Measurements from ENCODE around the gene ADTRP. TPM values are rescaled to one million over a fixed set of nuclear protein-coding genes. Genes with fewer than 3 reads are reported as not detected.

Gene ADTRP
- total RNA-seq, 2 experiments from 2014 or later = 20.0 to 21.9 TPM

DNA sequence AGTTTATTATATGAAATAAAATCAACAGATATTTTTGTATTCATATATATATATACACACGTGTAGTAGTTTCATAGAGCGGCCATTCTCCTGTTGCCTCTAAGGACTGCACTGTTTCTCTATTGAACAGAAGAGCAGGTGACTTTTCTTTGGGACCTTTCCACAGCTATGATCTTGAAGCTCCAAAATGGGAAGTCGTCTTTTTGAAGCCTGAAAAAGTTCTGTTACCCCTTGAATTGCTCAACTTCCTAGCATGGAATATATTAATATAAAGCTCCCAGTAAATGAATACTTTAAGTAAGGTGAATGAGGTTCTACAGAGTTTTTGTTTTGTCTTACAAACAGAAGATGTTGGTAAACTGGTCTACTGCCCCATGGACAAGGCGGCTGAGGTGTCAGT lies 42.2 kb upstream of the ADTRP start:
- H3K36me3 Mint-ChIP-seq (ENCODE audit: low read depth) = no peaks in the 10 kb centered on the region
- no peak overlapping the region for H3K27ac Mint-ChIP-seq
- TF ChIP-seq, protein P1, sequence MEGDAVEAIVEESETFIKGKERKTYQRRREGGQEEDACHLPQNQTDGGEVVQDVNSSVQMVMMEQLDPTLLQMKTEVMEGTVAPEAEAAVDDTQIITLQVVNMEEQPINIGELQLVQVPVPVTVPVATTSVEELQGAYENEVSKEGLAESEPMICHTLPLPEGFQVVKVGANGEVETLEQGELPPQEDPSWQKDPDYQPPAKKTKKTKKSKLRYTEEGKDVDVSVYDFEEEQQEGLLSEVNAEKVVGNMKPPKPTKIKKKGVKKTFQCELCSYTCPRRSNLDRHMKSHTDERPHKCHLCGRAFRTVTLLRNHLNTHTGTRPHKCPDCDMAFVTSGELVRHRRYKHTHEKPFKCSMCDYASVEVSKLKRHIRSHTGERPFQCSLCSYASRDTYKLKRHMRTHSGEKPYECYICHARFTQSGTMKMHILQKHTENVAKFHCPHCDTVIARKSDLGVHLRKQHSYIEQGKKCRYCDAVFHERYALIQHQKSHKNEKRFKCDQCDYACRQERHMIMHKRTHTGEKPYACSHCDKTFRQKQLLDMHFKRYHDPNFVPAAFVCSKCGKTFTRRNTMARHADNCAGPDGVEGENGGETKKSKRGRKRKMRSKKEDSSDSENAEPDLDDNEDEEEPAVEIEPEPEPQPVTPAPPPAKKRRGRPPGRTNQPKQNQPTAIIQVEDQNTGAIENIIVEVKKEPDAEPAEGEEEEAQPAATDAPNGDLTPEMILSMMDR (IDR thresholded peaks at IDR 0.05) = no peak
- peaks cover 9% of the 10 kb centered on the region for H3K4me1 Mint-ChIP-seq (ENCODE audit: low read depth)
- H3K27me3 Mint-ChIP-seq = no peaks in the 10 kb centered on the region
- DNase-seq (no peak), ATAC-seq (no peak)
- peaks cover 3% of the 10 kb centered on the region for H3K9me3 Mint-ChIP-seq
- H3K4me3 Mint-ChIP-seq = no peak overlapping the region
- CTCF ChIA-PET = interaction anchor here (1.6 kb wide), 1 partner anchor 98 kb away, joined by 3 read pairs; no protein-coding TSS in a partner anchor
- intact Hi-C loops (cut with micrococcal nuclease) = no loop called here
- POLR2A ChIA-PET = no interaction called here

- DNase-seq = no peak
- CTCF ChIA-PET = interaction anchor here (0.6 kb wide), 1 partner anchor 60 kb away, joined by 3 read pairs; no protein-coding TSS in a partner anchor
- H3K4me3 Mint-ChIP-seq = no peak overlapping the region
- H3K36me3 Mint-ChIP-seq (ENCODE audit: low read depth) = no peaks in the 10 kb centered on the region
- TF ChIP-seq, protein P1 (IDR thresholded peaks at IDR 0.05) = no peak
- no peak for ATAC-seq
- no peak overlapping the region for H3K27ac Mint-ChIP-seq
- POLR2A ChIA-PET = no interaction called here
- H3K27me3 Mint-ChIP-seq = no peaks in the 10 kb centered on the region
- peaks cover under 1% of the 10 kb centered on the region for H3K4me1 Mint-ChIP-seq (ENCODE audit: low read depth)
- peaks cover 3% of the 10 kb centered on the region for H3K9me3 Mint-ChIP-seq
- intact Hi-C loops (cut with micrococcal nuclease) = no loop called here
These were observed 40.9 kb upstream of the ADTRP start for GRCh38 chr6:11819486-11819885.

- Mint-ChIP-seq H3K36me3 (ENCODE audit: low read depth) (no peaks in the 10 kb centered on the region), H3K9me3 (peaks cover 3% of the 10 kb centered on the region), H3K27me3 (no peaks in the 10 kb centered on the region), H3K4me3 (no peak overlapping the region), H3K27ac (no peak overlapping the region), H3K4me1 (ENCODE audit: low read depth) (peaks cover 16% of the 10 kb centered on the region)
- ChIA-PET CTCF (interaction anchor here (0.6 to 1.5 kb wide), 2 partner anchors 46 to 114 kb away, joined by 3 read pairs; no protein-coding TSS in a partner anchor), POLR2A (interaction anchor here (1.2 kb wide), 1 partner anchor 14 kb away, joined by 3 read pairs; no protein-coding TSS in a partner anchor)
- intact Hi-C loops (cut with micrococcal nuclease) = no loop called here
- DNase-seq (no peak), ATAC-seq (no peak)
- TF ChIP-seq, protein P1 (IDR thresholded peaks at IDR 0.05) = no peak
These were observed 36.6 kb upstream of the ADTRP start for GRCh38 chr6:11815231-11815630.

GRCh38 chr6:11814819-11815218 lies 36.2 kb upstream of the ADTRP start:
- H3K27me3 Mint-ChIP-seq = no peaks in the 10 kb centered on the region
- CTCF ChIA-PET = interaction anchor here (0.6 to 1.5 kb wide), 2 partner anchors 45 to 114 kb away, joined by 3 read pairs; no protein-coding TSS in a partner anchor
- no peaks in the 10 kb centered on the region for H3K36me3 Mint-ChIP-seq (ENCODE audit: low read depth)
- TF ChIP-seq, protein P1 (IDR thresholded peaks at IDR 0.05) = no peak
- peaks cover 16% of the 10 kb centered on the region for H3K4me1 Mint-ChIP-seq (ENCODE audit: low read depth)
- DNase-seq (no peak), ATAC-seq (no peak)
- no peak overlapping the region for H3K4me3 Mint-ChIP-seq
- POLR2A ChIA-PET = interaction anchor here (1.2 kb wide), 1 partner anchor 14 kb away, joined by 3 read pairs; no protein-coding TSS in a partner anchor
- H3K9me3 Mint-ChIP-seq = peaks cover 3% of the 10 kb centered on the region
- H3K27ac Mint-ChIP-seq = no peak overlapping the region
- intact Hi-C loops (cut with micrococcal nuclease) = no loop called here

- DNase-seq = no peak
- TF ChIP-seq, protein P1 (IDR thresholded peaks at IDR 0.05) = no peak
- CTCF ChIA-PET = interaction anchor here (1.5 kb wide), 1 partner anchor 45 kb away, joined by 3 read pairs; no protein-coding TSS in a partner anchor
- intact Hi-C loops (cut with micrococcal nuclease) = no loop called here
- no peaks in the 10 kb centered on the region for H3K9me3 Mint-ChIP-seq
- H3K4me1 Mint-ChIP-seq (ENCODE audit: low read depth) = peaks cover 16% of the 10 kb centered on the region
- H3K36me3 Mint-ChIP-seq (ENCODE audit: low read depth) = no peaks in the 10 kb centered on the region
- no peaks in the 10 kb centered on the region for H3K27me3 Mint-ChIP-seq
- POLR2A ChIA-PET = interaction anchor here (1.2 kb wide), 1 partner anchor 15 kb away, joined by 3 read pairs; no protein-coding TSS in a partner anchor
- H3K4me3 Mint-ChIP-seq = no peak overlapping the region
- no peak overlapping the region for H3K27ac Mint-ChIP-seq
- no peak for ATAC-seq
These were observed 35.5 kb upstream of the ADTRP start for GRCh38 chr6:11814106-11814505.

All from activated CD8-positive, alpha-beta T cell treated with anti-CD3 and anti-CD28 coated beads for 36 hours (primary cell).